ENCODE data around the gene MT1G.
"Not testable (repeated sequence)": the region's sequence is repeated elsewhere in the genome, so short reads cannot be mapped to it uniquely, and the experiment has no call there.

MT1G gene

DNA sequence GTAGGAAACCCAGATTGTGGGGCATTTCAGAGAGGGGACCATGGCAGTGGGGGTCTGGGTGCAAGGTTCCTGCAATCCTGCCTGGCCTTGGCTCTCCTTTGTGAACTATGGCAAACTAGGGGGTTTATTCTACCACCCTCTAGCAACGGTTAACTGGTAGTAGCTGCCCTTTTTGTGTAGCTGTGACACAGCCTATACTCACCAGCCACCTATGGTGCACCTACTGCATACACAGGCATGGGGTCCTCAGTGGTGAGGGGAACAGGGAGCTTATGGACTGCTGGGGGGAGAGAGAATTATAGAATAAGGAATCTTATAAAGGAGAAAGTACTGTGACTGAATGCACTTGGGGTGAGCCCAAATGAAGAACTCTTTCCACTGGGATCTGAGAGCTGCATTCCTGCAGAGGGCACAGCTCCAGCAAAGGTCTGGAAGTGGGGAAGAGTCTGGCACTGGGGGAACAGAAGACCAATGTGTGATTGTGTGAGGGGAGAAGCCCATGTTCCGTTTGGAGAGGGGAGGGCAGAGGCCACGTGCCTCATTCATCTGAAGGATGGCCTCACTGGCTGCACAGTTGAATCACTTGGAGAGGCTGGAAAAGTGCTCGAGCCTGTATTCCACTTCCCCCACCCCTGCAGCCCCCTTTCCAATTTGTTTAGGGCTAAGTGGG is 16.5 kb upstream of the MT1G start:
- no peak for DNase-seq

DNA sequence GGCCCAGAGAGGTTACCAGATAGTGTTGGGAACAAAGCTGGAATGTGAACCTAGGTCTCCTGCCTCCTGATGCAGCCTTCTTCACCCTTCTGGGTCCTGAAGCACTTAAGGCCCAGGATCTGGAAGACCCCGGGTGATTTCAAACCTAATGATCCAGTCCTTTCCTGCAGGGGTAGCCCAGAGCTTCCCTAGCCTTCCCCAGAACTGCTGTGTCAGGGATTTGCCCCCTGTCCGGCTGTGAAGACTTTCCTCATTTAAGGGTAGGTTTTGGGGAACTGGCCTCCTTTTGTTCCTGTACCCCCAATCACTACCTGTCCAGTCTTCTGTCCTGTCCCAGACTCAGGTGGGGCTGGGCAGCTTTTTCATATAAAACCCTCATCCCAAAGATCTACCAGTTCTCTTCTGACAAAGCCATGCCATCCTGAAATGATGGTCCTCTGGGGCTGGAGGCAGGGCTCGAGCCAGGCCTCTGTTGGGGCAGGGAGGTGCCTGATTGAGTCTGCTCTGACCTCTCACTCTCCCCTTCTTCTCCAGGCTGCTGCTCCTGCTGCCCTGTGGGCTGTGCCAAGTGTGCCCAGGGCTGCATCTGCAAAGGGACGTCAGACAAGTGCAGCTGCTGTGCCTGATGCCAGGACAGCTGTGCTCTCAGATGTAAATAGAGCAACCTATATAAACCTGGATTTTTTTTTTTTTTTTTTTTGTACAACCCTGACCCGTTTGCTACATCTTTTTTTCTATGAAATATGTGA is 15.7 kb upstream of the MT1G start:
- DNase-seq = no peak

DNA sequence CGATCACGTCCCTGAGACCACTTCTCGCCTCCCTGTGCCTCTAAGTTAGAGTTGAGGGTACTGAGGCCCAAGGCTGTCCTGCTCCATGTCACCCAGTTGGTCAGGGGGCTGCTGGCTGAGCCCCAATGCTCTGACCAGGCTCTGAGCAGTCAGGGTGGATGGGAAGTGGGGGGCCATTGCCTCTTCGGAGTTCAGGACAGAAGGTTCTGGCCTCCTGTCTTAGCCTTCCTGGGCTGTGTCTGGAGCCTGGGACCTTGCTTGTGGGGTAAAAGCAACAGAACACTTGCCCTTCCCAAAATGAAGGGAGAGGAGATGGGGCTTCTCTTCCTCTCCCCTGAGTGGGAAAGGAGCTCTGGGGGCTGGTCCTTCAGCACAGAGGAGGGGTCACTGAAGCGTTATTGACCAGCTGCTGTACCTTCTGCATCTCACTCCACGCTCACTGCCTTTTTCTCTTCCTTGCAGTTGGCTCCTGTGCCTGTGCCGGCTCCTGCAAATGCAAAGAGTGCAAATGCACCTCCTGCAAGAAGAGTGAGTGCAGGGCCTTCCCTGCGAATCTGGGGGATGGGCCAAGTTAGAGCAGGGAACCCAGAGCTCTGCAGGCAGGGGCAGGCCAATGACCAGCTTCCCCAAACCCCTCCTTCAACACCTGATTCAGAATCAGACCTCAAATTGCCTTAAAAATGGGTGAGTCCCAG is 15.0 kb upstream of the MT1G start:
- no peak for DNase-seq

DNA sequence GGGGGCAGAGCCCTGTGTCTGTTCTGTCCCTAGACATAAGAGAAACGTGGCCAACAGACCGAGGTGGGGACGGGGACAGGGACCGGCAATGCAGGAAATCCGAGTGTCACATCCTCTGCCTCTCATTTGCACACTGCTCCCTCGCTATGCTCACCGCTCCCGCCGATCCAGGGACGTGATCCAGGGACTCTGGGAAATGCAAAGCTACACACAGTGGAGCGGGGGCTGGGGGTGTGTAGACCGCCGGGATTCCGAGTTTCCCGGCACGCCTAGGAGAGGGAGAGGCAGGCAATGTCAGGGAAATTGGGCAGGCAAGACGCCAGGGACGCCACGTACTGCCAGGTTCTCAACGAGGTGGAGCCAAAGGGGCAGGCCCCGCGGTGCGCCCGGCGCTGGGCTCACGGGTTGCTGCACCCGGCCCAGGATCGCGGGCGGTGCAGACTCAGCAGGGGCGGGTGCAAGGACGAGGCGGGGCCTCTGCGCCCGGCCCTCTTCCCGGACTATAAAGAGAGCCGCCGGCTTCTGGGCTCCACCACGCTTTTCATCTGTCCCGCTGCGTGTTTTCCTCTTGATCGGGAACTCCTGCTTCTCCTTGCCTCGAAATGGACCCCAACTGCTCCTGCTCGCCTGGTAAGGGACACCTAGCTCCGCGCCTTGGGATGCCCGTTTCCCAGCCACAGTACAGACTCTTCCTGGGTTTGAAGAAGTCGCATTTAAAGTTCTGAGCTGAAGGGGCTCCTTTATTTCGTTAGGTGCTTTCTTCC is 14.3 kb upstream of the MT1G start, which contains the start of gene MT1X:
TSS of gene MT1X (plus strand) at position 532 of the 764 bp plus-strand sequence. CDS start at position 603, 71 bp downstream.
- peak; percentile 84 to 90 for DNase-seq

DNA sequence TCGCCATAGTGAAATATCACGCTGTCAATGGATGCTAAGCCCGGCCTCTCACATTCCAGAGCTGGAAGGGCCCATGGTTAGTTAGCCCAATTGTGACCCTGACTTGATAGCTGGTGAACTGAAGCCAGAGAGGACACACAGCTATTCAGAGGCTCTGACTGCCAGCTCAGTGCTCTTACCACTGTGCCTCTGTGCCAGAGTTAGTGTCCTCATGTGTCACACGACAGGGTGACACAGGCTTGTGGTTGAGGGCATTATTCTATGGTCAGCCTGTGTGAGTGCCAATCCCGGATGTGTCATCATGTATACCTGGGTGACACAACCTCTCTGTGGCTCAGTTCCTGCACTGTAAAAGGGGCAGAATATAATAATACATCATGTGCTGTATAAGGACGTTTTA is 12.0 kb upstream of the MT1G start:
- DNase-seq = no peak

DNA sequence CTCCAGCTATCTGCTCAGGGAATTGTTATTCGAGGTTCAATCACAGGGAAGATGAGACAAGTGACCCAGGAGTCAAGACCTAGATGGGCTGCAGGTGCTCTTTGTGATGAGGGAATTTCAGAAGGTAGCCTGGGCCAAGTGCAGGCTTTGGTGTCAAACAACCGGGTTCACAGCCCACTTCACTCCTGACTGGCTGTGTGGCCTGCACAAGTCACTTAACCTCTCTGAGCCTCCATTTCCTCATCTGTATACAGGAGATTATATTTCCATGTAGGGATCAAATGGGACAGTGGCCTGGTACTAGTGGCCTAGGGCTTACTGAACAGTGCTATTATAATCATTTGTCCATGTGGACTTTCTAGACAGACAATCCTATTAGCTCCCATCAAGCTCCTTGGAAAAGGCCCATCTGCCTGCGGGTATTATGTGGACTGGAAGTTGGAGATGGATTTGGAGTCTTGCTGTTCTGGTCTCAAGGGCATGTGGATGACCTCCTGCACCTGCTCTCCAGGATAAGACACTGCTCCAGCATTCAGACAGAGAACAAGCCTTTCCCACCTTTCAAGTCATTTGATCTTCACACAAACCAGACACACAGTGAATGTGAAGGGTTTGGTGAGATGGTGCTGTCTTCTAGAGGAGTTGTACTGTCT is 11.3 kb upstream of the MT1G start:
- DNase-seq = no peak

DNA sequence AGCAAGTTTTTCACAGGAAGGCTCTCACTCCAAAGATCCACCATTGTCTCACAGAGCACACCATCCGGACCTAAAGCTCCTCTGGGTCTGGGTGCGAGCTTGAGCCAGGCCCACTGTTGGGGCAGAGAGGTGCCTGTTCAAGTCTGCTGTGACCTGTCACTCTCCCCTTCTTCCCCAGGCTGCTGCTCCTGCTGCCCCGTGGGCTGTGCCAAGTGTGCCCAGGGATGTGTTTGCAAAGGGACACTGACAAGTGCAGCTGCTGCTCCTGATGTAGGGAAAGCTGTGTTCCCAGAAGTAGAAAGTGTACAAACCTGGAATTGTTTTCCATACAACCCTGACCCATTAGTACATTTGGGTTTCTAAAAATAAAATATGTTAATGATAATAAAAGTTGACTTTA is 9.6 kb upstream of the MT1G start:
- DNase-seq = no peak

DNA sequence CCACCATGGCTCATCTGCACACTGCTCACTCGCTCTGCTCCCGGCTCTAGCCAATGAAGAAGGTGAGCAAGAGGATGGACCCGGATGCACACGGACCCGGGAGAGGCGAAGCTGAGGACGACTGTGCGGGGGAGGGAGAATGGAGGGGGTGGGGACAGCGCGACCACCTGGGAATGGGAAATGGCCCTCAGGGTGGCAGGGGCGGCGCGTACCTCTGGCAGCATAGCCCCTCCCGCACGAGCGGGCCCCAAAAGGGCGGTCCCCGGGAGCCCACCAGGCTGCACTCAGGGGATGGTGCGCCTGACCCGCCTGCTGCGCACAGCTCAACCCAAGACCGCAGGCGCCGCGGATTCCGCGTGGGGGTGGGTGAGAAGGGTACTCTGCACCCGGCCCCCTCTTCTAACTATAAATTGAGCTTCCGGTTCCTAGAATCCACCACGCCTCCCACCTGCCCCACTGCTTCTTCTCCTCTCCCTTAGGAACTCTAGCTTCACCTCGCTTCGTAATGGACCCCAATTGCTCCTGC is 7.9 kb upstream of the MT1G start:
- DNase-seq = peak; percentile 47 to 51

DNA sequence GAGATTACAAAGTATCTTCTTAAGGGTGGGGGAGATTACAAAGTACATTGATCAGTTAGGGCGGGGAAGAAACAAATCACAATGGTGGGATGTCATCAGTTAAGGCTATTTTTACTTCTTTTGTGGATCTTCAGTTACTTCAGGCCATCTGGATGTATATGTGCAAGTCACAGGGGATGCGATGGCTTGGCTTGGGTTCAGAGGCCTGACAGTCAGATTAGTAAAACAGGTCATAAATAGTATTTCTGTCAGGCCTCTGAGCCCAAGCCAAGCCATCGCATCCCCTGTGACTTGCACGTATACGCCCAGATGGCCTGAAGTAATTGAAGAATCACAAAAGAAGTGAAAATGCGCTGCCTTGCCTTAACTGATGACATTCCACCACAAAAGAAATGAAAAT is 6.7 kb upstream of the MT1G start:
- not testable (repeated sequence) for DNase-seq

DNA sequence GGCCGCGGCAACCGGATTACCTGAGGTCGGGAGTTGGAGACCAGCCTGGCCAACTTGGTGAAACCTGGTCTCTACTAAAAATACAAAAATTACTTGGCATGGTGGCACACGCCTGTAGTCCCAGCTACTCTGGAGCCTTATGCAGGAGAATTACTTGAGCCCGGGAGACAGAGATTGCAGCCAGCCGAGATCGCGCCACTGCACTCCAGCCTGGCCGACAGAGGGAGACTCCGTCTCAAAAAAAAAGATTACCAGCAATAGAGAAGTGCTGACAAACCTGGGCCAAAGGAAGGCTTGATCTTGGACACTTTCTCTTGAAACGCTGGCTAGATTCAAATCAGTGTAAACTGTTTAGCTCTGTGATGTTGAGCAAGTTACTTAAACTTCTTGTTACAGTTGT is 6.1 kb upstream of the MT1G start:
- peak in 1 of 2 experiments; percentile 11 for DNase-seq

DNA sequence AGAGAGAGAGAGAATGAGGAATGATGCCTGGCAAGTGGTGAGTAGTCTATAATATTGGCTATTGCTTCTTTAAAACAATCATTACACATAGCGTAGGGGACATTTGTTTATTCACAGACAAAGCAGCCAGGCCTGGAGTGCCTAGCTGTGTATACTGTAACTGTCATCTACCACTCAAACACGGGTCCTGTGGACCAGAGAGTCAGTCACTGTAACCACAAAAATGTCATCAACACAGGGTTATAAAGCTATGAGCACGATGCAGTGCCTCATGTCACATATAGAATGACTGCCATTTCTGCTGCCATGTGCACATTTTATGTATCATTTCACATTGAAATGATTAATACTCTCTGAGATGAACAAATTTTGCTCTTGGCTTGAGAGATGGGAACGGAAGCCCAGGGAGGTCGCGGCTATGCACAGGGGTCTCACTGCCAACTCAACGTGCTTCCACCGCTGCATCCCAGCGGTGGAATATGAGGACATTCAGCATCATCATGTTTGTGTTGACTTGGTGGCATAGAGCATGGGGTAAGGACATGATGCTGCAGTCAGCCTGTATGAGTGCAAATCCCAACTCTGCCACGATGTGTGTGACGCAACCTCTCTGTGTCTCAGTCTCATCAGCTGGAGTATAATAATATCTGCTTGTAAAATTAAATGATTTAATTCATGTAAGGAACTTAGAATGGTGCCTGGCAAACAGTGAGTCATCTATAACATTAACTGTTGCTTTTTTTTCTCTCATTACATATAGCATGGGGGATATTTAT is 5.1 kb upstream of the MT1G start:
- DNase-seq = no peak

DNA sequence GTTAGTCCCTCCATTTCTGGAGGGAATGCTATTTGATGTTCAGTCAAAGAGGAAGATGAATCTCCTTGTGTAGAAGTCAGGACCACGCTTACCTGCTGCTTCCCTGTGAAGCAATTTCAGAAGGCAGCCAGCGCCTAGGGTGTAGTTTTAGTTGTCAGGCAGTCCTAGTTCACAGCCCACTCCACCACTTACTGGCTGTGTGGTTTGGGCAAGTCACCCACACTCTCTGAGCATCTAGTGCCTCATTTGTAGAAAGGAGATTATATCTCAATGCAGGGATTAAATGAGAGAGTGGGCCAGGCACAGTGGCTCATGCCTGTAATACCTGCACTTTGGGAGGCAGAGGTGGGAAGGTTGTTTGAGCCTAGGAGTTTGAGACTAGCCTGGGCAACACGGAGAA is 4.3 kb upstream of the MT1G start:
- DNase-seq = not testable (repeated sequence)

DNA sequence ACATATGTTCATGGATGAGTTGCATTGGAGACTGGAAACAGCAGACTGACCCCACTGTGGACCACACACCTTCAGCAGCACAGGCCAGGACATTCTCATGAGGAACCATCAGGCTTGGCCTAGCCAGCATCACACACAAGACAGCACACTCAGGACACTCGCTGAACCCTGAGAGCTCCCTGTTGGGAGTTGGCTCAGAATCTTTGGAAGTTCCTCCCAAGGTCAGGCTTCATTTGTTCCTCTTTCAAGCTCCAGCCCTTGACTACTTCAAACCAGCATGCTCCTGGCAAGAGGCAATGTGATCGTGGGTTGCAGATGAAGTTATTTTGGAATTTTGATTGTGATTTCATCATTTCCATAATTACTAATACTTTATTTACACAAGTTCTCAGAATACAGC is 3.8 kb upstream of the MT1G start:
- not testable (repeated sequence) for DNase-seq

DNA sequence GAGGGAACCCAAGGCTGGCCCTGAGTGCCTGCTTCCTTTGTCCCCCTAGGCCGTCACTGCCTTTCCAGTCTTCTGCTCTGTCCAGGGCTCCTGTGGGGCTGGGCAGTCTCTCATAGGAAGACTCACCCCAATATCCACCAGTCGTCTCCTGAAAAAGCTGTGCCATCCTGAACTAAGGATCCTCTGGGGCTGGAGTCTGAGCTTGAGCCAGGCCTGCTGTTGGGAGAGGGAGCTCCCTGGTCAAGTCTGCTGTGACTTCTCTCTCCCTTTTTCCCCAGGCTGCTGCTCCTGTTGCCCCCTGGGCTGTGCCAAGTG is 2.7 kb upstream of the MT1G start:
- no peak for DNase-seq

DNA sequence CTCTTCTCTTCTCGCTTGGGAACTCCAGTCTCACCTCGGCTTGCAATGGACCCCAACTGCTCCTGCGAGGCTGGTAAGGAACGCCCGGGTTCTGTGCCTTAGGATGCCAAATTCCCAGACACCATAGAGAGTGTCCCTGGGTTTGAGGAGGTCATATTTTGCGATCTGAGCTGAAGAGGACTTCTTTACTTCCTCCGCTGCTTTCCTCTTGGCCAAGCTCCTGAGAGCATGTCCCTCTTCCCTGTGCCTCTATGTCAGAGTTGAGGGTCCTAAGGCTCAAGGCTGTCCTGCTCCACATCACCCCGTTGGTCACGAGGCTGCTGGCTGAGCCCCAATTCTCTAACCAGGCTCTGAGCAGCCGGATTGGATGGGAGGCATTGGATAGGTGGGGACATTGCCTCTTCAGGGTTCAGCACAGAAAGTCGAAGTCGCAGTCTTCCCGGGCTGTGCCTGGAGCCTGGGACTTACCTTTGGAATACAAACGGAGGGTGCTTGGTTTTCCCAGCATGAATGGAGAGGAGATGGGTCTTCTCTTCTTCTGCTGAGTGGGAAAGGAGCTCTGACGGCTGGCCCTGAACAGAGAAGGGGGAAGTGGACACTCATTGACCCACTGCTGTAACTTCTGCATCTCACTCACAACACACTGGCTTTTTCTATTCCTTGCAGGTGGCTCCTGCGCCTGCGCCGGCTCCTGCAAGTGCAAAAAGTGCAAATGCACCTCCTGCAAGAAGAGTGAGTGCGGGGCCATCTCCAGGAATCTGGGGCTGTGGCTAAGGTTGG is 2.2 kb upstream of the MT1G start:
- DNase-seq = no peak

DNA sequence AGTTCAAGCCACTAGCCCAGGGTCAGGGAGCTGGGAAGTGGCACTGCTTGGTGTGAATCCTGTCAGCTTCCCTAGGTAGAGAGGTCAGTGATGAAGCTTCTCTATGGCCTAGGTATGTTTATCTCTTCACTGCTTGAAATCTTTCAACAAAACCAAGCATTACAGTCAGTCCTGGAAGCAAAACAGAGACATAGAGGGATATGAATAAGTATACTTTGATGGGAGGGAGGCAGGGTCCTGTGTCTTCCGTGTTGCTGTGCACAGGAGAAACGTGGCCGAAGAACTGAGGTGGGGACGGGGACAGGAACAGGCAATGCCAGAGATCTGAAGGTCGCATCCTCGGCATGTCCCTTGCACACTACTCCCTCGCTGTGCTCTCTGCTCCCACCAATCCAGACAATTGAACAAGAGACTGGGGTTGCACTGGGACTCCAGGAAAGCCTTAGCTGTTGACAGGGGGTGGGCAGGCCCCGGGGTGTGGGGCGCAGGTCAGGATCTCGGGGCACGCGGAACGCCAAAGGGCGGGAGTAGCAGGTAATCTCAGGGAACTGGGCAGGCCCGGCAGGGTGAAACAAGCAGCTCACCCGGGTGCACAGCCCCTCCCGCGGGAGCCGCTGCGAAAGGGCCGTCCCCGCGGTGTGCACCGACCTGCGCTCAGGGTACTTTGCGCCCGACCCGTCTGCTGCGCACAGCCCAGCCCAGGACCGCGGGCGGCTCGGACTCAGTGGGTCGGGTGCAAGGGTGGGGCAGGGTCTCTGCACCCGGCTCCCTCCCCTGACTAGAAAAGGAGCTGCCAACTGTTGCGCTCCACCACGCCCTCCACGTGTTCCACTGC is 1.4 kb upstream of the MT1G start, which contains the start of gene MT1H:
TSS of gene MT1H (plus strand) at position 810 of the 835 bp plus-strand sequence. CDS start 71 bp downstream, outside the sequence.
- peak in 1 of 2 experiments; percentile 22 for DNase-seq

DNA sequence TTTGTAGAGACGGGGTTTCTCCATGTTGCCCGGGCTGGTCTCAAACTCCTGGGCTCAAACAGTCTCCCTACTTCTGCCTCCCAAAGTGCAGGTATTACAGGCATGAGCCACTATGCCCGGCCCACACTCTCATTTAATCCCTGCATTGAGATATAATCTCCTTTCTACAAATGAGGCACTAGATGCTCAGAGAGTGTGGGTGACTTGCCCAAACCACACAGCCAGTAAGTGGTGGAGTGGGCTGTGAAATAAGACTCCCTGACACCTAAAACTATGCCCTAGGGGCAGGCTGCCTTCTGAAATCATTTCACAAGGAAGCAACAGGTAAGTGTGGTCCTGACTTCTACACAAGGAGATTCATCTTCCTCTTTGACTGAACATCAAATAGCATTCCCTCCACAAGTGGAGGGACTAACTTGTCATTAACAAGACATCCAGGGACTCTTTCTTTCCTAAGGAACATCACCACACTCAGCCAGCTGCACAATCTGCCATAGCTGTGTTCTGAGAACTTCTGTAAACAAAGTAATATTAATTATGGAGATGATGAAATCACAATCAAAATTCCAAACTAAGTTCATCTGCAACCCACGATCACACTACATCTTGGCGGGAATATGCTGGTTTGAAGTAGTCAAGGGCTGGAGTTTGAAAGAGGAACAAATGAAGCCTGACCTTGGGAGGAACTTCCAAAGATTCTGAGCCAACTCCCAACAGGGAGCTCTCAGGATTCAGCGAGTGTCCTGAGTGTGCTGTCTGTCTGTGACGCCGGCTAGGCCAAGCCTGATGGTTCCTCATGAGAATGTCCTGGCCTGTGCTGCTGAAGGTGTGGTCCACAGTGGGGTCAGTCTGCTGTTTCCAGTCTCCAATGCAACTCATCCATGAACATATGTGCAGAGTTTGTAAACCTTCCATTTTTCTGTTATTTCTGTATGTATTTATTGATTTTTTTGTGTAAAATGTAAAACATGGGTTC is 2.3 kb downstream of the MT1G start:
- DNase-seq = not testable (repeated sequence)

DNA sequence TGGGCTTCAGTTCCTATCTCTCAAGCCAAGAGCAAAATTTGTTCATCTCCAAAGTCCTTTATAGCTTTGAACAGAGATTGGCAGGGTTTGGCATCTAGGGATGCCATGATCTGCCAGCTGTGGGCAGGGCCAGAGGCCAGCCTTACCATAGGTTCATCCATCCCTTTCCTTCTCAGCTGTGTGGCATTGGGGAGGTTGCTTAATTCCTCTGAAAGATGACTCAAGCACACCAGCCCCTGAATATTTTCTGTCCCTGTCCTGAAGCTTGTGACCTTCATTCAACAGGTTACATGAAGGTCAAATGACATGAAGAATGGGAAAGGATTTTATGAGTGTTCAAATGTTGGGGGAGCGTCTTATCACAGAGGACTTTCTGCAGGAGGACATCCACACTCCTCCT is 3.4 kb downstream of the MT1G start:
- no peak for DNase-seq

Data from stimulated activated CD4-positive, alpha-beta T cell treated with anti-CD3 and anti-CD28 coated beads, Interleukin-4, amount 100 ng/mL, for 4 hours (primary cell).